H9 (cell line): ENCODE results near the gene RAD17. TPM values are rescaled to one million over a fixed set of nuclear protein-coding genes. Genes with fewer than 3 reads are reported as not detected.

Source experiments
- DNase-seq: peaks from one replicate; pipeline ENCODE4 v3.0.0-alpha.2; 2017
- H2AFZ ChIP-seq: one replicate; pipeline ENCODE4 v1.6.1; 2013; ENCODE audit warnings: mild to moderate bottlenecking, low read length, control low read depth, moderate library complexity
- H2AK5ac ChIP-seq: 2 replicates; pipeline ENCODE4 v1.6.1; 2013; ENCODE audit warnings: low read length, control low read depth, mixed read lengths; ENCODE audit not compliant: insufficient read length
- H2BK120ac ChIP-seq: one replicate; pipeline ENCODE4 v1.6.1; 2013; ENCODE audit warnings: low read depth, mild to moderate bottlenecking, low read length, control low read depth, inconsistent platforms; ENCODE audit not compliant: poor library complexity, severe bottlenecking
- H2BK12ac ChIP-seq: 2 replicates; pipeline ENCODE4 v1.6.1; 2013; ENCODE audit warnings: low read length, control low read depth, mixed read lengths, low read depth; ENCODE audit not compliant: insufficient read length
- H2BK15ac ChIP-seq: 2 replicates; pipeline ENCODE4 v1.6.1; 2013; ENCODE audit warnings: low read depth, low read length, control low read depth
- H2BK20ac ChIP-seq: one replicate; pipeline ENCODE4 v1.6.1; 2013; ENCODE audit warnings: low read depth, mild to moderate bottlenecking, low read length, control low read depth, inconsistent platforms; ENCODE audit not compliant: poor library complexity, severe bottlenecking
- H2BK5ac ChIP-seq: 2 replicates; pipeline ENCODE4 v1.6.1; 2013; ENCODE audit warnings: low read length, control low read depth, mixed read lengths; ENCODE audit not compliant: insufficient read length
- H3K14ac ChIP-seq: 2 replicates; pipeline ENCODE4 v1.6.1; 2013; ENCODE audit warnings: low read length, control low read depth; ENCODE audit not compliant: insufficient read depth
- H3K18ac ChIP-seq: 2 replicates; pipeline ENCODE4 v1.6.1; 2013; ENCODE audit warnings: low read depth, mild to moderate bottlenecking, mixed read lengths, low read length, control low read depth; ENCODE audit not compliant: insufficient read length
- H3K23ac ChIP-seq: 2 replicates; pipeline ENCODE4 v1.6.1; 2013; ENCODE audit warnings: low read length, control low read depth, mixed read lengths, low read depth; ENCODE audit not compliant: insufficient read length
- H3K23me2 ChIP-seq: 2 replicates; pipeline ENCODE4 v1.6.1; 2013; ENCODE audit warnings: low read depth, mild to moderate bottlenecking, mixed read lengths, low read length, control low read depth; ENCODE audit not compliant: insufficient read length, poor library complexity, severe bottlenecking
- H3K27ac ChIP-seq: 2 replicates; pipeline ENCODE4 v1.5.1; 2013; ENCODE audit warnings: low read length, control low read depth, mixed read lengths, low read depth; ENCODE audit not compliant: insufficient read length
- H3K27me3 ChIP-seq: 2 replicates; pipeline ENCODE4 v1.6.1; 2013; ENCODE audit warnings: low read length, control low read depth, inconsistent platforms; ENCODE audit not compliant: insufficient read depth
- H3K4ac ChIP-seq: 2 replicates; pipeline ENCODE4 v1.6.1; 2013; ENCODE audit warnings: low read depth, mild to moderate bottlenecking, control low read depth, inconsistent platforms, low read length, moderate library complexity
- H3K4me1 ChIP-seq: 2 replicates; pipeline ENCODE4 v1.6.1; 2013; ENCODE audit warnings: low read length, control low read depth, inconsistent platforms; ENCODE audit not compliant: insufficient read depth
- H3K4me2 ChIP-seq: 2 replicates; pipeline ENCODE4 v1.6.1; 2013; ENCODE audit warnings: low read length, control low read depth, mixed read lengths; ENCODE audit not compliant: insufficient read length, insufficient read depth
- H3K56ac ChIP-seq: 2 replicates; pipeline ENCODE4 v1.6.1; 2013; ENCODE audit warnings: low read depth, mild to moderate bottlenecking, mixed read lengths, low read length, control low read depth; ENCODE audit not compliant: insufficient read length
- H3K79me1 ChIP-seq: 2 replicates; pipeline ENCODE4 v1.6.1; 2013; ENCODE audit warnings: low read depth, mild to moderate bottlenecking, moderate library complexity, low read length, control low read depth, inconsistent platforms; ENCODE audit not compliant: insufficient read depth, poor library complexity, severe bottlenecking
- H3K79me2 ChIP-seq: 2 replicates; pipeline ENCODE4 v1.6.1; 2013; ENCODE audit warnings: low read length, control low read depth, inconsistent platforms; ENCODE audit not compliant: insufficient read depth
- H3K9ac ChIP-seq: 2 replicates; pipeline ENCODE4 v1.6.1; 2013; ENCODE audit warnings: low read length, control low read depth, mixed read lengths; ENCODE audit not compliant: insufficient read length; ENCODE audit errors: extremely low read depth
- H3K9me3 ChIP-seq: one replicate; pipeline ENCODE4 v1.6.1; 2013; ENCODE audit warnings: low read depth, low read length, inconsistent platforms; ENCODE audit not compliant: control insufficient read depth
- H3T11ph ChIP-seq: one replicate; pipeline ENCODE4 v1.6.1; 2013; ENCODE audit warnings: mild to moderate bottlenecking, low read length, control low read depth, inconsistent platforms
- H4K20me1 ChIP-seq: one replicate; pipeline ENCODE4 v1.6.1; 2013; ENCODE audit not compliant: control insufficient read depth, insufficient read length, insufficient read depth
- H4K5ac ChIP-seq: 2 replicates; pipeline ENCODE4 v1.6.1; 2013; ENCODE audit warnings: low read depth, mild to moderate bottlenecking, mixed read lengths, low read length, control low read depth; ENCODE audit not compliant: insufficient read length
- H4K8ac ChIP-seq: replicated peaks from 2 replicates; pipeline ENCODE4 v1.6.1; 2013; ENCODE audit warnings: low read length, control low read depth, mixed read lengths, low read depth; ENCODE audit not compliant: insufficient read length
- H4K91ac ChIP-seq: 2 replicates; pipeline ENCODE4 v1.6.1; 2013; ENCODE audit warnings: low read depth, mild to moderate bottlenecking, moderate library complexity, mixed read lengths, low read length, control low read depth; ENCODE audit not compliant: insufficient read length
- H3K27ac Mint-ChIP-seq, 3 experiments: 2 replicates in 2 of 3; 3 replicates in 1 of 3; pipeline ENCODE4 v1.8.0; 2020 to 2021; ENCODE audit warnings: mixed read lengths in 3 of 3, mild to moderate bottlenecking in 1 of 3, moderate library complexity in 1 of 3
- H3K27me3 Mint-ChIP-seq: 2 replicates; pipeline ENCODE4 v1.8.0; 2021; ENCODE audit warnings: low read depth, mild to moderate bottlenecking, moderate library complexity, mixed read lengths
- H3K36me3 Mint-ChIP-seq, 3 experiments: 2 replicates in 2 of 3; 3 replicates in 1 of 3; pipeline ENCODE4 v1.8.0; 2020 to 2021; ENCODE audit warnings: low read depth in 3 of 3, mixed read lengths in 3 of 3; ENCODE audit not compliant: insufficient read depth in 1 of 3
- H3K4me1 Mint-ChIP-seq, 2 experiments: 2 replicates each; pipeline ENCODE4 v1.8.0; 2020; ENCODE audit warnings: mixed read lengths in 2 of 2
- H3K4me3 Mint-ChIP-seq, 2 experiments: 2 replicates in 1 of 2; 3 replicates in 1 of 2; pipeline ENCODE4 v1.8.0; 2020 to 2021; ENCODE audit warnings: mild to moderate bottlenecking in 2 of 2, mixed read lengths in 2 of 2, moderate library complexity in 1 of 2
- H3K9me3 Mint-ChIP-seq, 2 experiments: 2 replicates in 1 of 2; 3 replicates in 1 of 2; pipeline ENCODE4 v1.8.0; 2020; ENCODE audit warnings: mild to moderate bottlenecking in 2 of 2, mixed read lengths in 2 of 2, moderate library complexity in 1 of 2
- CTCF ChIP-seq: fragments of 200-600 bp; sonication (generic); conservative IDR thresholded peaks from 3 replicates; pipeline ENCODE4 v1.8.0; 2021; ENCODE audit warnings: antibody characterized with exemption, mild to moderate bottlenecking
- WGBS: extraction: QIAGEN DNeasy Blood & Tissue Kit; methylation state at CpG from one replicate; pipeline ENCODE4 v1.1.7; 2013; ENCODE audit warnings: missing lambda C conversion rate, low lambda C conversion rate, mixed read lengths; ENCODE audit not compliant: insufficient read length; ENCODE audit errors: extremely low coverage; 5-methylcytosine and 5-hydroxymethylcytosine counted together
- total RNA-seq: library from RNA; stranded (reverse); gene quantifications from 2 replicates; pipeline ENCODE4 v1.2.1, GENCODE V29; 2021

The RAD17 gene
- total RNA-seq, 1 experiment from 2014 or later = 31.9 TPM

GRCh38 chr5:69364850-69365249 is 4.8 kb upstream of the RAD17 start:
- Histone ChIP-seq H3K79me2 (peaks cover 29% of the 10 kb centered on the region; the same call in 1 of the 2 replicates), H4K20me1 (peaks cover 3% of the 10 kb centered on the region), H4K91ac (no peak overlapping the region), H3K4me1 (no peaks in the 10 kb centered on the region), H2BK15ac (no peak overlapping the region), H3K18ac (no peak overlapping the region), H3K4me2 (no peak overlapping the region), H3T11ph (no peak overlapping the region), H2BK120ac (no peak overlapping the region), H2BK5ac (no peak overlapping the region), H2BK12ac (no peak overlapping the region), H3K23ac (no peak overlapping the region), H2AK5ac (no peak overlapping the region), H3K79me1 (no peaks in the 10 kb centered on the region), H3K14ac (no peak overlapping the region), H3K4ac (no peak overlapping the region), H3K9me3 (no peaks in the 10 kb centered on the region), H4K5ac (no peak overlapping the region), H3K27ac (no peak overlapping the region), H3K9ac (no peak overlapping the region), H2BK20ac (no peak overlapping the region), H2AFZ (no peak overlapping the region), H3K56ac (no peak overlapping the region), H4K8ac (no peak overlapping the region), H3K23me2 (peaks cover 2% of the 10 kb centered on the region), H3K27me3 (no peaks in the 10 kb centered on the region)
- no peak overlapping the region for H3K4me3 Mint-ChIP-seq
- no peaks in the 10 kb centered on the region for H3K27me3 Mint-ChIP-seq
- no peak overlapping the region for H3K27ac Mint-ChIP-seq
- H3K4me1 Mint-ChIP-seq = peaks cover 6 to 12% of the 10 kb centered on the region in 2 experiments
- DNase-seq = no peak
- peaks cover 21 to 33% (median 33%) of the 10 kb centered on the region in 3 experiments; a peak in 6 of 7 replicates for H3K36me3 Mint-ChIP-seq
- TF ChIP-seq CTCF = no peak
- H3K9me3 Mint-ChIP-seq = no peaks in the 10 kb centered on the region
- WGBS = no CpG with 5 or more reads among the region's 3 CpGs
